ENCODE measurements around the gene ZNF684. TPM values are rescaled to one million over a fixed set of nuclear protein-coding genes. Genes with fewer than 3 reads are reported as not detected.
"Not testable (repeated sequence)": the region's sequence is repeated elsewhere in the genome, so short reads cannot be mapped to it uniquely, and the experiment has no call there.

The ZNF684 gene
- total RNA-seq, 1 donor from 2014 or later, result 3.6 TPM

DNA sequence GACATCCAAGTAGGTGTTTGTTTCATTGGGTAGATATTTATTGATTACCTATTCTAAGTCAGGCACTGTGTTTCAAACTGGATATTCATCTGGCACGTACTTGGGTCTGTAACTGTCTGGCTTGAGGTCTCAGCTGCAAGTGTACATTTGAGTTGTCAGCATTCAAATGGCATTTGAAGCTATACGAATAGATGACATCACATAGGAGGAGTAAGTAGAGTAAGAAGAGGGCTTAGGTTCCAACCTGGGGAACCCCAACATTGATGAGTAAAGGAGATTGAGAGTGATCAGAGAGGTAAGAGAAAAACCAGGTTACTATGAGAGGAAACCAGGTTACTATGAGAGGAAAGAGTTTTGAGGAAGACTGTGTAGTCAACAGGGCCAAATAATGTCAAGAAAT is 30.7 kb downstream of the ZNF684 start:
- H3K27ac Mint-ChIP-seq (ENCODE audit: unreplicated experiment), result no peak overlapping the region

GRCh38 chr1:40563266-40563665 is 31.8 kb downstream of the ZNF684 start:
- Mint-ChIP-seq H3K9me3 (ENCODE audit: unreplicated experiment) (peaks cover 2% of the 10 kb centered on the region), H3K4me3 (ENCODE audit: unreplicated experiment) (no peak overlapping the region), H3K36me3 (ENCODE audit: unreplicated experiment) (peaks cover 3% of the 10 kb centered on the region), H3K4me1 (ENCODE audit: low read depth, unreplicated experiment) (no peaks in the 10 kb centered on the region), H3K27me3 (ENCODE audit: unreplicated experiment) (peaks cover 3% of the 10 kb centered on the region), H3K27ac (ENCODE audit: unreplicated experiment) (no peak overlapping the region)
- DNase-seq, result no peak
- TF ChIP-seq CTCF (IDR thresholded peaks at IDR 0.05; ENCODE audit: partially characterized antibody, unreplicated experiment), result no peak

More for the DNA sequence above, 30.7 kb downstream of the ZNF684 start:
- no peaks in the 10 kb centered on the region for H3K4me1 Mint-ChIP-seq (ENCODE audit: low read depth, unreplicated experiment)
- H3K27me3 Mint-ChIP-seq (ENCODE audit: unreplicated experiment), result peaks cover 3% of the 10 kb centered on the region
- peaks cover 3% of the 10 kb centered on the region for H3K36me3 Mint-ChIP-seq (ENCODE audit: unreplicated experiment)
- TF ChIP-seq CTCF (IDR thresholded peaks at IDR 0.05; ENCODE audit: partially characterized antibody, unreplicated experiment), result no peak
- H3K4me3 Mint-ChIP-seq (ENCODE audit: unreplicated experiment), result no peak overlapping the region
- peaks cover 2% of the 10 kb centered on the region for H3K9me3 Mint-ChIP-seq (ENCODE audit: unreplicated experiment)
- DNase-seq, result no peak

DNA sequence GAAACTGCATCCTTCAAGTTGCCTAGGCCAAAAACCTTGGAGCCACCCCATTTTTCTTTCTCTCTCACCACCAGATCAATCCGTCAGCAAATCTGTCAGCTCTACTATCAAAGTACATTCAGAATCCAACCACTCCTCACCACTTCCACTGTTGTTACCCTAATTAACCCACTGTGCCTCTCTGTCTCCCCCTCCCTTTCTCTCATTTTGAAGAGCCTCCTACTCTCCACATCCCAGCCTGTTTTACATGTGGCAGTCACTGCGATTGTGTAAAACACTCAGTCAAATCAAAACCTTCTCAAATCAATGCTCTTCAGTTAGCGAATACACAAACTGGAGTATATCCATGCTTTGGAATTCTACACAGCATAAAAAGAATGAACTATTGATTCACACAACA is 33.1 kb downstream of the ZNF684 start:
- no peak for DNase-seq
- no peak for TF ChIP-seq CTCF (IDR thresholded peaks at IDR 0.05; ENCODE audit: partially characterized antibody, unreplicated experiment)
- peaks cover 2% of the 10 kb centered on the region for H3K9me3 Mint-ChIP-seq (ENCODE audit: unreplicated experiment)
- no peaks in the 10 kb centered on the region for H3K4me1 Mint-ChIP-seq (ENCODE audit: low read depth, unreplicated experiment)
- H3K36me3 Mint-ChIP-seq (ENCODE audit: unreplicated experiment), result peaks cover 3% of the 10 kb centered on the region
- peaks cover 3% of the 10 kb centered on the region for H3K27me3 Mint-ChIP-seq (ENCODE audit: unreplicated experiment)
- H3K4me3 Mint-ChIP-seq (ENCODE audit: unreplicated experiment), result no peak overlapping the region
- no peak overlapping the region for H3K27ac Mint-ChIP-seq (ENCODE audit: unreplicated experiment)

- no peak overlapping the region for H3K4me3 Mint-ChIP-seq (ENCODE audit: unreplicated experiment)
- TF ChIP-seq CTCF (IDR thresholded peaks at IDR 0.05; ENCODE audit: partially characterized antibody, unreplicated experiment), result no peak
- H3K36me3 Mint-ChIP-seq (ENCODE audit: unreplicated experiment), result no peaks in the 10 kb centered on the region
- no peaks in the 10 kb centered on the region for H3K4me1 Mint-ChIP-seq (ENCODE audit: low read depth, unreplicated experiment)
- peaks cover 2% of the 10 kb centered on the region for H3K27me3 Mint-ChIP-seq (ENCODE audit: unreplicated experiment)
- no peak overlapping the region for H3K27ac Mint-ChIP-seq (ENCODE audit: unreplicated experiment)
- H3K9me3 Mint-ChIP-seq (ENCODE audit: unreplicated experiment), result no peaks in the 10 kb centered on the region
- DNase-seq, result no peak
Measured at GRCh38 chr1:40564913-40565312, 33.5 kb downstream of the ZNF684 start.

DNA sequence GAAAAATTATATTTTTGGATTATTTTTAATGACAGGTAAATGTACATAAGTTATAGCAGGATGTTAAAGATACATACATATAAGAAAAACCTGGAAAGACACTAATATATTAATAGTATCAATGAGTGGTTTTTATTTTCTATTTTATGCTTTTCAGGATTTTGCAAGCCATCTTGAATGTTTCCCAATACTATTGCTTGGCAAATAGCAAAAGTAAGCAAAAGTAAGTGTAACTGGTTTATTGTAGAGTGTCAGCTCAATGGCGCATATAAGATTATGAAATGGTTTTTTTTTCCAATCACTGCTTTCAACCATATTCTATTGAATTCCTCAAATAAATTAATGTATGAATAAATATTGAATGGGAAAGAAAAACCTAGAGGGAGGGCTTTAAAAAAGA is 36.4 kb downstream of the ZNF684 start:
- H3K9me3 Mint-ChIP-seq (ENCODE audit: unreplicated experiment), result no peaks in the 10 kb centered on the region
- no peak for TF ChIP-seq CTCF (IDR thresholded peaks at IDR 0.05; ENCODE audit: partially characterized antibody, unreplicated experiment)
- peaks cover 2% of the 10 kb centered on the region for H3K27me3 Mint-ChIP-seq (ENCODE audit: unreplicated experiment)
- no peaks in the 10 kb centered on the region for H3K36me3 Mint-ChIP-seq (ENCODE audit: unreplicated experiment)
- no peaks in the 10 kb centered on the region for H3K4me1 Mint-ChIP-seq (ENCODE audit: low read depth, unreplicated experiment)
- H3K4me3 Mint-ChIP-seq (ENCODE audit: unreplicated experiment), result no peak overlapping the region
- DNase-seq, result no peak
- no peak overlapping the region for H3K27ac Mint-ChIP-seq (ENCODE audit: unreplicated experiment)

- H3K4me3 Mint-ChIP-seq (ENCODE audit: unreplicated experiment); H3K36me3 Mint-ChIP-seq (ENCODE audit: unreplicated experiment); H3K9me3 Mint-ChIP-seq (ENCODE audit: unreplicated experiment); H3K27ac Mint-ChIP-seq (ENCODE audit: unreplicated experiment); H3K27me3 Mint-ChIP-seq (ENCODE audit: unreplicated experiment); DNase-seq; H3K4me1 Mint-ChIP-seq (ENCODE audit: low read depth, unreplicated experiment): not testable (repeated sequence)
Measured at GRCh38 chr1:40574805-40575204, 43.4 kb downstream of the ZNF684 start.
